GM12874 (cell line): ENCODE results near the gene DPP6.
"Not testable (repeated sequence)": the region's sequence is repeated elsewhere in the genome, so short reads cannot be mapped to it uniquely, and the experiment has no call there.

Source experiments
- CTCF ChIP-seq: IDR thresholded peaks from 2 replicates; pipeline ENCODE4 v1.5.1; 2011; ENCODE audit warnings: low read depth, mild to moderate bottlenecking, control low read depth, low read length, moderate library complexity; ENCODE audit not compliant: insufficient read depth

The DPP6 gene

GRCh38 chr7:154051643-154052529, at the start of gene DPP6:
TSS of gene DPP6 (plus strand) at chr7:154052398.
- not testable (repeated sequence) for TF ChIP-seq CTCF

GRCh38 chr7:154167051-154167450, 114.9 kb downstream of the DPP6 start:
- TF ChIP-seq CTCF: no peak

- no peak for TF ChIP-seq CTCF
Observed at GRCh38 chr7:154167807-154168206, 115.6 kb downstream of the DPP6 start.

- no peak for TF ChIP-seq CTCF
Observed at GRCh38 chr7:154171422-154171821, 119.2 kb downstream of the DPP6 start.

DNA sequence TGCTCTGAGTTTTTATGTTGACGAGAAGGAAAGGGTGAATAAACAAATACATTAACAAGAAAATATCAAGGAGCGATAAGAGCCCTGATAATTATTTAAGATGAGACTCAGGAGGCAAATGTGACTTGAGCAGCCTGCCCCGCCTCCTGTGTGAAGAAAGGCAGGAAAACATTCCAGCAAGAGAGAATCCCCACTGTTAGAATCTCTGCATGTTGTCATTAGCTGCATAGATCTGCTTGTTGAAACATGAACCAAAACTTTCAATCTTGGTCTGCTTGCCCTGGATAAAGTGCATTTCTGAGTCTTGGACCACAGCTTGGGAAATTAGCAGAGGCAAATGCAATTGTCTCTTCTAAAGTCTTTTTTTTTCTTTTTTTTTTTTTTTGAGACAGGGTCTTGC, 120.0 kb downstream of the DPP6 start:
- no peak for TF ChIP-seq CTCF

DNA sequence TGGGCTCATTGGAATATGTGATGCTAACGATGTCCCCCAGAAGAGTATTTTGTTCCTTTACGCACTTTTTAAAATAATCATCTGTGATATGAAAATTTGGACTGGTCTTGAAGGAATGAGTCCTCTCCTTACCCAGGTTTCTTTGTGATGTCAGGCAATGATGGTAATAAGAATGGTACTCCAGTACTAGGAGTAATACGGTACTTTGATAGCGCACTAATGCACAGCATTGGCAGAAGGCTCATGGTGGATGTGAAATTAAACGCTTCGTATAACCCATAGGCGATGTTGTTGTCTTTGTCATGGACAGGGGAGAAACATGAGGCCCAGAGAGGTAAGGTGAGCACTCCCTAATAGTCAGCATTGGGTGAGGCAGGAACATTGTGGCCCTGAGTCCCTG, 125.4 kb downstream of the DPP6 start:
- no peak for TF ChIP-seq CTCF

DNA sequence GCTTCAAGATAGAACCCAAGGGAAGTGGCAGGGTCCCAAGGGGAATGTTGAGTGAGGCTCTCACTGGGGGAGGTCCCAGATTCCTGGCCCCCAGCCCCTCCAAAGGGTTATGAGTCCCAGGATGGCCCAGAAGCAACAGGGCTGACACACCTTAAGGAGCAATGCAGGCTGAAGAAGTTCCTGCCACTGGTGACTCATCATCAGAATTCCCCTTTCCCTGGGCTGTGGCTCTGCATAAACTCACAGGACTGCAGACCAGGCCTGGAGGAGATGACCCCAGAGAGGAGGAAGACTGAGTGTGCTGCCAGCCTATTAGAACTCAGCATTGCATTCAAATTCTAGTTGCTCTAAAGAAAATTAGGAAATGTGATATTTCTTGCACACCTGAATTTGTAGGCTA, 126.7 kb downstream of the DPP6 start:
- TF ChIP-seq CTCF: no peak

DNA sequence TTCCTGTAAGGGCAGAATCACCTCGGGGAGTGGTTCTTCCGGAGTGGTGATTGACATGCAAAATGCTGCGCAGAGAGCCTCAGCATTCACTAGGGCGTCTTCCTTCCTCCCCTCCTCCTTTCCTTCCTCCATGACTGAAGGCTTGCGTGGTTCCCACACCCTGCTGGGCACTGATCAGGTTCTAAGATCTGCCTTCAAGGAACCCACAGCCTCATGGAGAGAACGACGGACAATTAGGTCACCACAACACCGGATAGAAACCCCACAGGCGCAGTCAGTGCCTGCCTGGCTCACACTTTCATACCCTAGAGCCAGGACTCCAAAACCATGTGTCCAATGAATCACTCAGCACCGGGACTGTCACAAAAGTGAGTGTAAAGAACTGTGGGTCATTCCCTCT, 131.3 kb downstream of the DPP6 start:
- no peak for TF ChIP-seq CTCF
